Neuronal stem cell (in vitro differentiated cells): ENCODE measurements around the gene ZNF761.
A peak's percentile ranks its signal among the peaks of the same experiment; 100 is the strongest.
"Not testable (repeated sequence)": the region's sequence is repeated elsewhere in the genome, so short reads cannot be mapped to it uniquely, and the experiment has no call there.

ENCODE experiments used
- DNase-seq: peaks from one replicate; pipeline ENCODE4 v3.0.0-alpha.2; 2013; ENCODE audit warnings: low spot score
- H2AFZ ChIP-seq: one replicate; pipeline ENCODE4 v1.6.1; 2013; ENCODE audit warnings: mild to moderate bottlenecking, low read length, inconsistent platforms
- H2AK5ac ChIP-seq: 2 replicates; pipeline ENCODE4 v1.6.1; 2013; ENCODE audit warnings: low read depth, mild to moderate bottlenecking, inconsistent platforms, low read length, moderate library complexity, mixed read lengths
- H2BK120ac ChIP-seq: 2 replicates; pipeline ENCODE4 v1.6.1; 2013; ENCODE audit warnings: low read depth, mild to moderate bottlenecking, inconsistent platforms, low read length, moderate library complexity, mixed read lengths
- H2BK12ac ChIP-seq: one replicate; pipeline ENCODE4 v1.6.1; 2013; ENCODE audit warnings: low read length, inconsistent platforms
- H2BK15ac ChIP-seq: 2 replicates; pipeline ENCODE4 v1.6.1; 2013; ENCODE audit warnings: mild to moderate bottlenecking, low read length, inconsistent platforms, mixed read lengths
- H2BK5ac ChIP-seq: one replicate; pipeline ENCODE4 v1.6.1; 2013; ENCODE audit warnings: inconsistent platforms, mild to moderate bottlenecking, low read length, moderate library complexity
- H3K14ac ChIP-seq: one replicate; pipeline ENCODE4 v1.6.1; 2013; ENCODE audit warnings: low read length, inconsistent platforms
- H3K18ac ChIP-seq: 2 replicates; pipeline ENCODE4 v1.6.1; 2013; ENCODE audit warnings: low read length, inconsistent platforms
- H3K23ac ChIP-seq: 2 replicates; pipeline ENCODE4 v1.6.1; 2013; ENCODE audit warnings: low read depth, mild to moderate bottlenecking, mixed read lengths, low read length, inconsistent platforms; ENCODE audit not compliant: poor library complexity
- H3K27ac ChIP-seq: replicated peaks from 3 replicates; pipeline ENCODE4 v1.5.1; 2013; ENCODE audit warnings: low read length, inconsistent platforms
- H3K27me3 ChIP-seq, 3 experiments: 2 replicates each; pipeline ENCODE4 v1.6.1; 2013; ENCODE audit warnings: low read length in 3 of 3, mild to moderate bottlenecking in 2 of 3, inconsistent platforms in 1 of 3, low read depth in 1 of 3, mixed read lengths in 1 of 3, moderate library complexity in 1 of 3; ENCODE audit not compliant: control insufficient read depth in 3 of 3, insufficient read depth in 3 of 3
- H3K36me3 ChIP-seq, 2 donors: replicated peaks in 1 of 2; 2 replicates each; pipeline ENCODE4 v1.6.1; 2013; ENCODE audit warnings: low read length in 2 of 2; ENCODE audit not compliant: control insufficient read depth in 2 of 2, insufficient read depth in 2 of 2
- H3K4ac ChIP-seq: 2 replicates; pipeline ENCODE4 v1.6.1; 2013; ENCODE audit warnings: inconsistent platforms, mild to moderate bottlenecking, low read length, moderate library complexity
- H3K4me1 ChIP-seq, 2 donors: 1 replicate in 1 of 2; 2 replicates in 1 of 2; pipeline ENCODE4 v1.6.1; 2013; ENCODE audit warnings: low read length in 2 of 2, low read depth in 1 of 2; ENCODE audit not compliant: control insufficient read depth in 2 of 2, insufficient read depth in 1 of 2
- H3K4me2 ChIP-seq: one replicate; pipeline ENCODE4 v1.6.1; 2013; ENCODE audit warnings: mild to moderate bottlenecking, low read length, inconsistent platforms; ENCODE audit not compliant: insufficient read depth, poor library complexity, severe bottlenecking
- H3K4me3 ChIP-seq, 2 donors: 2 replicates each; pipeline ENCODE4 v1.5.1; 2013; ENCODE audit warnings: low read length in 2 of 2, mild to moderate bottlenecking in 2 of 2, inconsistent platforms in 1 of 2, moderate library complexity in 1 of 2
- H3K79me1 ChIP-seq: one replicate; pipeline ENCODE4 v1.6.1; 2013; ENCODE audit warnings: low read depth, mild to moderate bottlenecking, inconsistent platforms, low read length, moderate library complexity
- H3K9ac ChIP-seq: one replicate; pipeline ENCODE4 v1.6.1; 2013; ENCODE audit warnings: mild to moderate bottlenecking, low read depth, low read length, inconsistent platforms; ENCODE audit not compliant: poor library complexity
- H3K9me3 ChIP-seq, 2 donors: replicated peaks in 1 of 2; 2 replicates each; pipeline versions ENCODE3 to v1.6.1; 2013; ENCODE audit warnings: low read length in 2 of 2, mild to moderate bottlenecking in 2 of 2, inconsistent platforms in 1 of 2, low read depth in 1 of 2, mixed read lengths in 1 of 2, moderate library complexity in 1 of 2; ENCODE audit not compliant: control insufficient read depth in 2 of 2, insufficient read depth in 1 of 2
- H4K8ac ChIP-seq: one replicate; pipeline ENCODE4 v1.6.1; 2013; ENCODE audit warnings: low read depth, mild to moderate bottlenecking, inconsistent platforms, low read length, moderate library complexity
- H4K91ac ChIP-seq: one replicate; pipeline ENCODE4 v1.6.1; 2013; ENCODE audit warnings: low read length, low read depth, mild to moderate bottlenecking, inconsistent platforms; ENCODE audit not compliant: poor library complexity
- WGBS, 2 donors: extraction: QIAGEN DNeasy Blood & Tissue Kit; methylation state at CpG; one replicate each; pipeline ENCODE4 v1.1.7; 2013; ENCODE audit warnings: missing lambda C conversion rate in 2 of 2, mixed read lengths in 1 of 2; ENCODE audit not compliant: insufficient read length in 2 of 2, insufficient replicate concordance in 1 of 2; ENCODE audit errors: extremely low coverage in 2 of 2; 5-methylcytosine and 5-hydroxymethylcytosine counted together

ZNF761 gene

DNA sequence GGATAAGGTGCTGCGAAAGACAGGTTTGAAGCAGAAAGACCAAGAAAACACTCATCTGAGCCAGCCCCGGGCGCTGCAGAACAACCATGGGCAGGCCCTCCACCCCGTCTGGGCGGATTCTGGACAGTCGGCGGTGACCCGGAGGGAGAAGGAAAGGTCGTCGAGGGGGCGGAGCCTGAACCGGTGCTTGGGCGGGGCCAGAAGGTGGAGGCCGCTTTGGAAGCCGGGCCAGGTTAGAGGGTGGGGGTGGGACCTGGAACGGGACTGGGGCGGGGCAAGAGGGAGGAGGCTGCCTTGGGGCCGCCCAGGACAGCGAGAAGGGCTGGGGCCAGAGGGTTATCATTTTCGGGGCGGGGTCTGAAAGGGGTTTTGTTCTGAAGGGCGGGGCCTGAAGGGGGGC lies 41.8 kb upstream of the ZNF761 start:
- peak overlapping the region; percentile 11 for H3K4me2 ChIP-seq
- H3K23ac ChIP-seq = no peak overlapping the region
- no peak overlapping the region for H2BK12ac ChIP-seq
- no peak overlapping the region for H3K27ac ChIP-seq
- H3K4ac ChIP-seq = no peak overlapping the region
- peaks cover 6 to 18% of the 10 kb centered on the region in 2 donors for H3K9me3 ChIP-seq
- H3K36me3 ChIP-seq = peaks cover 0 to 2% of the 10 kb centered on the region in 2 donors
- no peak overlapping the region for H3K4me3 ChIP-seq
- no peak overlapping the region for H3K9ac ChIP-seq
- no peak overlapping the region for H2AFZ ChIP-seq
- H3K18ac ChIP-seq = no peak overlapping the region
- DNase-seq = no peak
- no peak overlapping the region for H2BK5ac ChIP-seq
- no CpG with 5 or more reads among the region's 22 CpGs for WGBS, 2 donors
- no peak overlapping the region for H3K14ac ChIP-seq
- peaks cover 0 to 3% of the 10 kb centered on the region in 2 donors for H3K4me1 ChIP-seq
- H4K8ac ChIP-seq = no peak overlapping the region
- H3K27me3 ChIP-seq = no peaks in the 10 kb centered on the region
- no peak overlapping the region for H2BK120ac ChIP-seq
- H4K91ac ChIP-seq = no peak overlapping the region
- H2AK5ac ChIP-seq = no peak overlapping the region
- H3K79me1 ChIP-seq = peaks cover under 1% of the 10 kb centered on the region
- H2BK15ac ChIP-seq = no peak overlapping the region

DNA sequence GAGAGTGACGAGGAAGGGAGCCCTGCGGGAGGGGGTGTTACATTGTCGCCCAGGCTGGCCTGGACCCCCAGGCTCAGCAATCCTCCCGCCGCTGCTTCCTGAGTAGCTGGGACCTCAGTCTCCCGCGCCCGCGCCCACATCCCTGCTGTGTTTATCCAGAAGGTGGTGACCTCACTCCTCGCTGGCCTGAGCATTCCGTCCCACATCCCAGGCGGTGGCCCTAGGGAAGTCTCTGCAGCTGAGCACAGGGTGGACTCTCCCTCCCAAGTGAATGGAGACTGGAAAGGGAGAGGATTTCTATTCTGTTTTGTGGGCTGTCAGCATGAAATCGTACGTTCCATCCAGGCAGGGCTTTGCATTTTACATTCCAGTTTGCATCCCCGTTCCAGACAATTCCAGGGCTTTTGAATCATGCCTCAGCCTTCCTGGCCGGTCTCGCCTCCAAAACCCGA lies 37.2 kb upstream of the ZNF761 start:
- no peak overlapping the region for H2BK12ac ChIP-seq
- H3K4me3 ChIP-seq = peak overlapping the region; percentile 70 to 79
- H3K9ac ChIP-seq = no peak overlapping the region
- H3K4ac ChIP-seq = no peak overlapping the region
- peaks cover 2% of the 10 kb centered on the region for H3K79me1 ChIP-seq
- no peak overlapping the region for H2BK15ac ChIP-seq
- H3K4me2 ChIP-seq = peak overlapping the region; percentile 42
- H2BK5ac ChIP-seq = peak overlapping the region; percentile 46
- H3K9me3 ChIP-seq = peaks cover under 1 to 9% of the 10 kb centered on the region in 2 donors
- H3K27me3 ChIP-seq = no peaks in the 10 kb centered on the region
- no peak overlapping the region for H4K8ac ChIP-seq
- no peak overlapping the region for H2BK120ac ChIP-seq
- H2AK5ac ChIP-seq = no peak overlapping the region
- H3K27ac ChIP-seq = peak overlapping the region; percentile 78
- no peak overlapping the region for H3K23ac ChIP-seq
- WGBS, 2 donors = no CpG with 5 or more reads among the region's 18 CpGs
- no peak for DNase-seq
- H2AFZ ChIP-seq = peak overlapping the region; percentile 91
- H4K91ac ChIP-seq = no peak overlapping the region
- peaks cover 0 to 3% of the 10 kb centered on the region in 2 donors for H3K4me1 ChIP-seq
- H3K36me3 ChIP-seq = peaks cover 2 to 16% of the 10 kb centered on the region in 2 donors
- H3K14ac ChIP-seq = no peak overlapping the region
- peak overlapping the region; percentile 80 for H3K18ac ChIP-seq

DNA sequence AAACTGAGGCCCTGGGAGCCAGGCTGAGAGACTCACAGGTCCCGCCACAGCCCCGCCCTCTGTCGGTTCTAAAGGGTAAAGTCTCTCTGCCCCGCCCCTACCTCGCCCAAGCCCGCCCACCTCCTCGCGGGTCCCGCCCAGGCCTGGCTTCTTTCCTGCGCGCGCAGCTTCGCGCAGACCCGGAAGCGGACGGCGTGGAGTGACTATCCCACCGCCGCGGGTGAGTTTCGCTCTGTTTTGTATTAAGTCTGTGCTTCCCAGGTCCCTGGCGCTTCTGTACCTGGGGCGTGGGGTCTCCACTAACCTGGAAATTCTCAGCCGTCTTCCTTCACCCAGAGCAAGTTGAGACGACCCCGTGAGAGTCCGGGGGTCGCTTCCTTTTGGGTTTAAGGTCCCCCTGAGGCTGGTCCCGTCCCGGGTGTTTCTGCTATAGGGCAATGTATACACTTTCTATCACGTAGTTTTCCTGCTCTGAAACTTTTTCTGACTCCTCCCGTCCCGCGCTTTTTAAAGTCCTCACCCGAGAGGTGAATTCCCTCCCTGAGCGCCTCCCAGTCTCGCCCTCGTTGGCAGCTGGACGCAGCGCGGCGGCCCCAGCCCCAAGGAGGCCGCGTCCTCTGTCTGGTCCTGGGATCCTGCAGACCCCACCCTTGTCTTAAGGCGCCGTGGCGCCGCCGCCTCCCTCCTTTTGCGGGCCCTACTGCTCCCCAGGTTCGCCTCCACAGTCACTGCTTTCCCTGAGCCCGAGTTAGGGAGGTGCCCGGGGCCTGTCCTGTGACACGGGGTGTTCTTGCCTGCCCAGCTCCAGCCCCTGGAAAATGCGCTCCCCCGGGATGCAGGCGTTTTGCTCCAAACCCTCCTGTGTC lies 36.6 kb upstream of the ZNF761 start, which contains the start of gene ZNF765:
ZNF765 (plus strand) TSS at position 176 of the 866 bp plus-strand sequence. CDS start 2,867 bp downstream, outside the sequence.
- no CpG with 5 or more reads among the region's 58 CpGs for WGBS, 2 donors
- DNase-seq = peak; percentile 93
- peaks cover 0 to 16% of the 10 kb centered on the region in 2 donors for H3K9me3 ChIP-seq
- no peak within 1 kb of the TSS for H2AK5ac ChIP-seq
- no peaks in the 10 kb centered on the region for H3K27me3 ChIP-seq
- H2BK120ac ChIP-seq = no peak within 1 kb of the TSS
- no peak within 1 kb of the TSS for H2BK12ac ChIP-seq
- peak within 1 kb of the TSS; percentile 46 for H2BK5ac ChIP-seq
- H3K36me3 ChIP-seq = peaks cover 4 to 22% of the 10 kb centered on the region in 2 donors
- peak within 1 kb of the TSS; percentile 70 for H3K9ac ChIP-seq
- H3K23ac ChIP-seq = peak within 1 kb of the TSS; percentile 80
- H3K4me2 ChIP-seq = peak within 1 kb of the TSS; percentile 93
- H3K27ac ChIP-seq = peak within 1 kb of the TSS; percentile 78
- no peak within 1 kb of the TSS for H4K8ac ChIP-seq
- peak within 1 kb of the TSS; percentile 80 for H3K18ac ChIP-seq
- no peak within 1 kb of the TSS for H2BK15ac ChIP-seq
- H3K79me1 ChIP-seq = peaks cover 2% of the 10 kb centered on the region
- no peak within 1 kb of the TSS for H4K91ac ChIP-seq
- H3K4me3 ChIP-seq = peak within 1 kb of the TSS; percentile 79 to 96
- peaks cover 0 to 3% of the 10 kb centered on the region in 2 donors for H3K4me1 ChIP-seq
- no peak within 1 kb of the TSS for H3K14ac ChIP-seq
- H2AFZ ChIP-seq = peak within 1 kb of the TSS; percentile 91
- no peak within 1 kb of the TSS for H3K4ac ChIP-seq

DNA sequence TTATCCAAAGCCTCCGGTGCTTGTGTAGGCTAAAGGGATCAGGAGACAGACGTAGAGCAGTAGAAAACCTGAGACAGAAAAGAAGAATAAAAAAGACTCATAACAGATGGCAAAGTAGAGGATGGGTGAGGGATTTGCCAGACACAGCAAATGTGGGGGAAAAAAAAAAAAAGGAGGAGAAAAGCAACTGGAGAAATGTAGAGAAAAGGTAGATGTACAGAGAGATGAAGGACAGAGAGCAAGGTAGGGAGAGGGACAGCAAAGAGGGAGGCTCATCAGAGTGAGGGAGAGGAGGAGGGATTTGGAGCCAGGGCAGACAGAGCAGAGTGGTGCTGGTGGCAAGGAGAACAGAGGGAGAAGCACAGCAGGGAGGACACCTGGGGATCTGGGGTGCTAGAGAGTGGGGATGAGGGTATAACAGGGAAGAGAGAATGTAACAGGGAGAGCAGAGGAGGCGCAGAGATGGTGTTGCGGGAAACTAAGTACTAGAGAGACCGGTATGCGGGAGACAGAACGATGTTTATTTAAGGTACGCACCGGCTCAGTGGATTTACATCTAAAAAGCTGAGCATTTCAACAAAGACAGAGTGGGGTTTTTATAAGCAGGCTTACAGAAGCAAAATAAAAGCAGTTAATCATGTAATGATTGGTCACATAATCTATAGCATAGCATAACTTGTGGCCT lies 35.8 kb upstream of the ZNF761 start:
- not testable (repeated sequence) for H3K18ac ChIP-seq, H2BK12ac ChIP-seq, H2BK5ac ChIP-seq, H3K4me1 ChIP-seq, H3K4ac ChIP-seq, DNase-seq, H4K8ac ChIP-seq, H3K27me3 ChIP-seq, H4K91ac ChIP-seq, H2BK15ac ChIP-seq, H3K23ac ChIP-seq, H2BK120ac ChIP-seq, H3K14ac ChIP-seq, H2AK5ac ChIP-seq, H3K79me1 ChIP-seq, H3K27ac ChIP-seq
- peaks cover 0 to 21% of the 10 kb centered on the region in 2 donors for H3K9me3 ChIP-seq
- peak overlapping the region; percentile 91 for H2AFZ ChIP-seq
- WGBS, 2 donors = no CpG with 5 or more reads among the region's 9 CpGs
- peak overlapping the region; percentile 79 to 96 for H3K4me3 ChIP-seq
- H3K36me3 ChIP-seq = peaks cover 8 to 29% of the 10 kb centered on the region in 2 donors
- peak overlapping the region; percentile 93 for H3K4me2 ChIP-seq
- H3K9ac ChIP-seq = peak overlapping the region; percentile 70
